K562 (cell line): ENCODE data around the gene ASIC1. TPM values are rescaled to one million over a fixed set of nuclear protein-coding genes. Genes with fewer than 3 reads are reported as not detected.

Source experiments
- CTBP1 ChIP-seq: fragments of 450-650 bp; IDR thresholded peaks from 2 replicates; pipeline ENCODE4 v1.6.1; 2016; ENCODE audit warnings: borderline replicate concordance
- ELF4 ChIP-seq: fragments of 450-650 bp; formaldehyde crosslinking; IDR thresholded peaks from 2 replicates; pipeline ENCODE4 v1.4.0; 2022; ENCODE audit warnings: missing genetic modification characterization
- FOXJ2 ChIP-seq: fragments of 200-800 bp; sonication (Bioruptor generic); IDR thresholded peaks from 2 replicates; pipeline ENCODE4 v1.6.1; 2016; ENCODE audit warnings: missing genetic modification characterization, missing compliant biosample characterization
- GATAD2A ChIP-seq: fragments of 450-650 bp; IDR thresholded peaks from 2 replicates; pipeline ENCODE4 v1.6.1; 2017
- MAX ChIP-seq: sonication (generic); formaldehyde crosslinking; IDR thresholded peaks from 2 replicates; pipeline ENCODE4 v1.9.0; 2022; ENCODE audit warnings: mild to moderate bottlenecking, missing genetic modification reagents
- MNT ChIP-seq, 2 experiments: fragments of 450-650 bp; conservative IDR thresholded peaks; 2 replicates each; pipeline ENCODE4 v1.6.1; 2017; ENCODE audit warnings: mild to moderate bottlenecking in 2 of 2, moderate library complexity in 2 of 2
- PML ChIP-seq: IDR thresholded peaks from 2 replicates; pipeline ENCODE4 v1.6.1; 2012; ENCODE audit warnings: low read length, inconsistent platforms
- PTRF ChIP-seq: fragments of 450-650 bp; IDR thresholded peaks from 2 replicates; pipeline ENCODE4 v1.6.1; 2016; ENCODE audit warnings: mild to moderate bottlenecking, missing genetic modification characterization, missing compliant biosample characterization
- RNF2 ChIP-seq: sonication (generic); IDR thresholded peaks from 2 replicates; pipeline ENCODE4 v1.6.1; 2016
- SAFB2 ChIP-seq: fragments of 200-400 bp; formaldehyde crosslinking; IDR thresholded peaks from 2 replicates; pipeline ENCODE4 v1.6.1; 2018; ENCODE audit warnings: borderline replicate concordance, low read length, low read depth, moderate library complexity; ENCODE audit not compliant: severe bottlenecking
- SMAD2 ChIP-seq: fragments of 150-350 bp; IDR thresholded peaks from 2 replicates; pipeline ENCODE4 v1.6.1; 2014; ENCODE audit warnings: low read depth, mild to moderate bottlenecking, low read length
- SMAD4 ChIP-seq: fragments of 250-450 bp; sonication (Bioruptor Pico); conservative IDR thresholded peaks from 2 replicates; pipeline ENCODE4 v1.8.0; 2021; ENCODE audit warnings: inconsistent platforms, mild to moderate bottlenecking, moderate library complexity
- TAF15 ChIP-seq: fragments of 200-400 bp; formaldehyde crosslinking; IDR thresholded peaks from 2 replicates; pipeline ENCODE4 v1.6.1; 2017; ENCODE audit warnings: mild to moderate bottlenecking, low read depth, low read length, moderate library complexity
- YY1 ChIP-seq, 3 experiments: IDR thresholded peaks; 2 replicates each; pipeline ENCODE4 v1.6.1; 2011; ENCODE audit warnings: low read length in 2 of 3, mild to moderate bottlenecking in 2 of 3, moderate library complexity in 2 of 3, borderline replicate concordance in 1 of 3, control low read depth in 1 of 3, low read depth in 1 of 3; ENCODE audit not compliant: insufficient read depth in 3 of 3, insufficient replicate concordance in 2 of 3, control insufficient read depth in 1 of 3, insufficient read length in 1 of 3; ENCODE audit errors: extremely low read depth in 1 of 3
- ZEB2 ChIP-seq: fragments of 450-650 bp; IDR thresholded peaks from 2 replicates; pipeline ENCODE4 v1.6.1; 2016
- ZNF318 ChIP-seq, 2 experiments: fragments of 450-650 bp; IDR thresholded peaks; 2 replicates each; pipeline ENCODE4 v1.6.1; 2016; ENCODE audit warnings: mild to moderate bottlenecking in 2 of 2, borderline replicate concordance in 1 of 2, low read depth in 1 of 2, moderate library complexity in 1 of 2
- ZNF347 ChIP-seq: fragments of 450-650 bp; formaldehyde crosslinking; IDR thresholded peaks from 2 replicates; pipeline ENCODE4 v1.4.0; 2020; ENCODE audit warnings: low read depth, mild to moderate bottlenecking, moderate library complexity
- ZNF778 ChIP-seq: fragments of 450-650 bp; formaldehyde crosslinking; IDR thresholded peaks from 2 replicates; pipeline ENCODE4 v1.4.0; 2020; ENCODE audit warnings: mild to moderate bottlenecking, moderate library complexity
- ZSCAN29 ChIP-seq: fragments of 450-650 bp; IDR thresholded peaks from 2 replicates; pipeline ENCODE4 v1.6.1; 2017
- polyA plus RNA-seq, 8 experiments: library from polyadenylated mRNA; depleted of rRNA in 4 of 8; stranded (reverse) in 5 of 8; unstranded in 3 of 8; fragments of >200 nt; fragmentation: Nextera tagmentation in 2 of 8; fragmentation: Illumina TruSeq in 1 of 8; extraction: Ambion mirVana in 2 of 8; extraction: Trizol in 1 of 8; gene quantifications; 2 replicates each; pipeline versions ENCODE4 v1.2.1 to v1.2.3, GENCODE V29; 2011 to 2014; ENCODE audit warnings: inconsistent platforms in 1 of 8, missing spikeins in 1 of 8
- total RNA-seq, 7 experiments: library from RNA; depleted of rRNA in 6 of 7; stranded (reverse); fragments of >200 nt in 6 of 7; fragmentation: Illumina TruSeq in 2 of 7; extraction: Trizol in 2 of 7; gene quantifications; 2 replicates each; pipeline versions ENCODE4 v1.2.1 to v1.2.3, GENCODE V29; 2011 to 2021; ENCODE audit warnings: low replicate concordance in 1 of 7

ASIC1 gene
- total and polyA plus RNA-seq, 9 of the 15 experiments (the other 6 are each of a cell fraction or from before 2014, with no cell fraction given), result 0.01 to 1.7 (median 0.45) TPM

DNA sequence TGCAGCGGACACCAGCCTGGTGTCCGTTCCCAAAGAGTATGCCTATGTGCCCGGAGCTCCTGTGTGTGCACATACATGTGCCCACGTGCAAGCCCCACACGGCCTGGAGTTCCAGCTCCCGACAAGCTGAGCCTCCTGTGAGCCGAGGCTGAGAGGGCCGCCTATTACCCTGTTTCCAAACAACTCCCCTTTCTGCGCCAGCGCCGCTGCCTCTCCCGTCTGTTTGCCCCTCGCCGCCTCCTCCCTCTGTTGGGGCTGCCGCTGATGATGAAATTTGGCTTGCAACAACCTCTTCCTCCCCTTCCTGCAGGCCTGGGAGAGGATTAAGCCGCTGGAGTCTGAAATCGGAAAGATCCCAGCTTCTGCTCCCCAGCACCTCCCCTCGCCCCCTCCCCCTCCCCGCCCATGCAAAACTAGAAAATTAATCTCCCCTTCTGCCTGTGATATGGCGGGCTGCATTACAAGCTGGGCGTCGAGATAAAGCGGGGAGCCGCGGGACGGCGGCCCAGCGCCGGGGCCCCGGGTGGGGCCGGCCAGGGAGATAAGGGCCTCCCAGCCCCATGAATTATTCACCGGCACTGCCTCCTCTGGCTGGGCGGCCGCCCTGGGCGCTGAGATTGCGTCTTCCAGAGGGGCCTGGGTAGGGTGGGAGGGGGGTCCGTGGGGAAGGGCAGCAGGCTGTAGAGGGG lies 6.8 kb upstream of the ASIC1 start (continued):
- TF ChIP-seq SMAD4 (CRISPR knock-in tag) (peak; percentile 98), YY1 (IDR thresholded peaks at IDR 0.05; ENCODE audit: borderline replicate concordance in 1 of 3, control insufficient read depth in 1 of 3, extremely low read depth in 1 of 3, insufficient read depth in 3 of 3, insufficient read length in 1 of 3, insufficient replicate concordance in 2 of 3, low read depth in 1 of 3, low read length in 2 of 3) (peak in 2 of 3 experiments; percentile 52 to 67), ZNF778 (no peak), ZNF318 (IDR thresholded peaks at IDR 0.05; ENCODE audit: borderline replicate concordance in 1 of 2, low read depth in 1 of 2) (no peak), CTBP1 (peak; percentile 34; the same call in 1 of the 2 replicates), ZSCAN29 (no peak), SAFB2 (no peak), ZNF347 (CRISPR knock-in tag) (no peak), ZEB2 (0 out of 2 replicates have a peak, but pooled peaks have one; percentile 40), TAF15 (no peak), ELF4 (peak; percentile 45; the same call in 1 of the 2 replicates), MAX (peak; percentile 39), RNF2 (peak; percentile 91), MNT (conservative IDR thresholded peaks at IDR 0.05) (peak; percentile 14 to 67; a peak in 3 of 4 replicates), FOXJ2 (tag) (peak; percentile 54; the same call in 1 of the 2 replicates), SMAD2 (no peak), GATAD2A (no peak), PTRF (no peak), PML (peak; percentile 97)
